Mesendoderm (in vitro differentiated cells): ENCODE data around the gene TSHZ2.

ENCODE experiments used
- DNase-seq: peaks from one replicate; pipeline ENCODE4 v3.0.0; 2013
- H2AK5ac ChIP-seq: 2 replicates; pipeline ENCODE4 v1.6.1; 2013; ENCODE audit warnings: low read length, inconsistent platforms
- H2BK120ac ChIP-seq: 2 replicates; pipeline ENCODE4 v1.6.1; 2013; ENCODE audit warnings: low read depth, mild to moderate bottlenecking, low read length, moderate library complexity, mixed read lengths
- H2BK15ac ChIP-seq: replicated peaks from 2 replicates; pipeline ENCODE4 v1.6.1; 2013; ENCODE audit warnings: low read depth, mild to moderate bottlenecking, moderate library complexity
- H2BK5ac ChIP-seq: 2 replicates; pipeline ENCODE4 v1.6.1; 2013; ENCODE audit warnings: low read length, inconsistent platforms
- H3K18ac ChIP-seq: 2 replicates; pipeline ENCODE4 v1.6.1; 2013; ENCODE audit warnings: mild to moderate bottlenecking, low read length, mixed read lengths
- H3K23ac ChIP-seq: one replicate; pipeline ENCODE4 v1.6.1; 2013; ENCODE audit warnings: low read length
- H3K27ac ChIP-seq: 2 replicates; pipeline ENCODE4 v1.5.1; 2013; ENCODE audit warnings: low read depth, mild to moderate bottlenecking, inconsistent platforms, low read length, moderate library complexity
- H3K27me3 ChIP-seq: 2 replicates; pipeline ENCODE4 v1.6.1; 2013; ENCODE audit warnings: low read length, control low read depth, mild to moderate bottlenecking, inconsistent platforms; ENCODE audit not compliant: insufficient read depth, poor library complexity
- H3K36me3 ChIP-seq: 2 replicates; pipeline ENCODE4 v1.6.1; 2013; ENCODE audit warnings: low read length, inconsistent platforms; ENCODE audit not compliant: control insufficient read depth, insufficient read depth
- H3K4ac ChIP-seq: one replicate; pipeline ENCODE4 v1.6.1; 2013; ENCODE audit warnings: low read depth, mild to moderate bottlenecking, low read length, moderate library complexity
- H3K4me1 ChIP-seq: 2 replicates; pipeline ENCODE4 v1.6.1; 2013; ENCODE audit warnings: low read depth, low read length, inconsistent platforms; ENCODE audit not compliant: control insufficient read depth
- H3K4me2 ChIP-seq: 2 replicates; pipeline ENCODE4 v1.6.1; 2013; ENCODE audit warnings: low read length
- H3K4me3 ChIP-seq: 2 replicates; pipeline ENCODE4 v1.5.1; 2013; ENCODE audit warnings: mild to moderate bottlenecking, low read length
- H3K56ac ChIP-seq: one replicate; pipeline ENCODE4 v1.6.1; 2013; ENCODE audit warnings: low read length
- H3K79me1 ChIP-seq: 2 replicates; pipeline ENCODE4 v1.6.1; 2013; ENCODE audit warnings: low read length, inconsistent platforms
- H3K79me2 ChIP-seq: 2 replicates; pipeline ENCODE4 v1.6.1; 2013; ENCODE audit warnings: mild to moderate bottlenecking, low read length; ENCODE audit not compliant: control insufficient read depth, insufficient read depth
- H3K9ac ChIP-seq: 2 replicates; pipeline ENCODE4 v1.6.1; 2013; ENCODE audit warnings: low read length, inconsistent platforms
- H4K5ac ChIP-seq: one replicate; pipeline ENCODE4 v1.6.1; 2013; ENCODE audit warnings: low read length
- H4K8ac ChIP-seq: one replicate; pipeline ENCODE4 v1.6.1; 2013; ENCODE audit warnings: low read depth, mild to moderate bottlenecking, control low read depth, low read length, moderate library complexity
- WGBS: extraction: QIAGEN DNeasy Blood & Tissue Kit; methylation state at CpG from one replicate; pipeline ENCODE4 v1.1.7; 2013; ENCODE audit warnings: low lambda C conversion rate, missing lambda C conversion rate; ENCODE audit not compliant: insufficient coverage; ENCODE audit errors: extremely low coverage; 5-methylcytosine and 5-hydroxymethylcytosine counted together

Gene TSHZ2

DNA sequence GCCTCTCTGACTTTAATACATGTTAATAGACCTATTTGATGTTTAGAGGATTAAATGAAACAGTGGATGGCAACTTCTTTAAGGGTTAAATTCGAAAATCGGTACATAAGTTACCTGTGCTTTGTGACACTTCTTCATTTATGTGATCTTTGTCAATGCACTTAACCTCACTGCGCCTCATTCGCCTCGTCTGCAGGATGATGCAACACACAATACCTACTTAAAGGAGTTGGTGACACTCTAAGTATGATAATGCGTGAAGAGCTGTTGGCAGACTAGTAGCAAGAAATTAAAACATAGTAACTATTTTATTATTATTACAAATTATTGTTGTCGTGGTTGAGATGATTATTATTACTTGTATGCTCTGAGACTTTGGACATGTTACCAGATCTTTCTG is 92.8 kb downstream of the TSHZ2 start:
- no peak overlapping the region for H4K8ac ChIP-seq
- no peak overlapping the region for H3K4ac ChIP-seq
- H3K27ac ChIP-seq = no peak overlapping the region
- H3K9ac ChIP-seq = no peak overlapping the region
- H2BK120ac ChIP-seq = no peak overlapping the region
- H3K36me3 ChIP-seq = no peaks in the 10 kb centered on the region
- no peak overlapping the region for H3K4me3 ChIP-seq
- no peak overlapping the region for H4K5ac ChIP-seq
- H3K79me1 ChIP-seq = no peaks in the 10 kb centered on the region
- no peak overlapping the region for H3K56ac ChIP-seq
- no peak overlapping the region for H3K18ac ChIP-seq
- H3K4me2 ChIP-seq = no peak overlapping the region
- no peak overlapping the region for H2BK5ac ChIP-seq
- H3K23ac ChIP-seq = no peak overlapping the region
- no peaks in the 10 kb centered on the region for H3K4me1 ChIP-seq
- H2AK5ac ChIP-seq = no peak overlapping the region
- DNase-seq = no peak
- H3K79me2 ChIP-seq = no peaks in the 10 kb centered on the region
- WGBS = no CpG with 5 or more reads among the region's 7 CpGs
- H3K27me3 ChIP-seq = no peaks in the 10 kb centered on the region
- H2BK15ac ChIP-seq = no peak overlapping the region

GRCh38 chr20:53068241-53068640 is 96.1 kb downstream of the TSHZ2 start:
- no peaks in the 10 kb centered on the region for H3K36me3 ChIP-seq
- H3K9ac ChIP-seq = no peak overlapping the region
- H3K18ac ChIP-seq = no peak overlapping the region
- no peak overlapping the region for H3K4me2 ChIP-seq
- no peaks in the 10 kb centered on the region for H3K27me3 ChIP-seq
- no peak overlapping the region for H3K27ac ChIP-seq
- DNase-seq = no peak
- no peak overlapping the region for H3K23ac ChIP-seq
- no peak overlapping the region for H2BK5ac ChIP-seq
- no peaks in the 10 kb centered on the region for H3K79me1 ChIP-seq
- H2BK15ac ChIP-seq = no peak overlapping the region
- no peak overlapping the region for H4K8ac ChIP-seq
- H3K4ac ChIP-seq = no peak overlapping the region
- H2BK120ac ChIP-seq = no peak overlapping the region
- no peak overlapping the region for H2AK5ac ChIP-seq
- H4K5ac ChIP-seq = no peak overlapping the region
- no peak overlapping the region for H3K56ac ChIP-seq
- H3K4me3 ChIP-seq = no peak overlapping the region
- H3K79me2 ChIP-seq = no peaks in the 10 kb centered on the region
- no CpG with 5 or more reads among the region's 3 CpGs for WGBS
- no peaks in the 10 kb centered on the region for H3K4me1 ChIP-seq

DNA sequence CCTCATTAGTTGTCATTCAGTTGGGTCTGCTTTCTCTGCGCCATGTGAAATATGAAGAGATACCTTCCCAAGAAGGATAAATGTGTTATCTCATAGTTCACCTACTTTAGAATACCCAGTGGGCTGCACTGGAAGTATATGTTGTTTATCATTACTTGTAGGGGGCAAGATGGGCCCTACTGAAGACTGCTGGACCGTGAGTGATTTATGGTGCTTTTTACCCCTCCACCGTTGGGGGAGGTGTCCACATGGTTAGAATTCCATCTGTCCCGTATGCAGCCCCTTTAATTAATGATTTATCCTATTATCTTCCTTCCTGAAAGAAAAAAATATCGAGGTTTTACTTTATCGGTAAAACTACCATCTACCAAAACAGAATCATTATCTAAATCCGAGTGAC is 97.0 kb downstream of the TSHZ2 start:
- Histone ChIP-seq H3K27me3 (no peaks in the 10 kb centered on the region), H4K8ac (no peak overlapping the region), H3K4me1 (no peaks in the 10 kb centered on the region), H3K27ac (no peak overlapping the region), H3K4ac (no peak overlapping the region), H2AK5ac (no peak overlapping the region), H3K18ac (no peak overlapping the region), H2BK5ac (no peak overlapping the region), H3K36me3 (no peaks in the 10 kb centered on the region), H3K79me1 (no peaks in the 10 kb centered on the region), H2BK15ac (no peak overlapping the region), H3K23ac (no peak overlapping the region), H3K9ac (no peak overlapping the region), H2BK120ac (no peak overlapping the region), H3K4me3 (no peak overlapping the region), H3K56ac (no peak overlapping the region), H4K5ac (no peak overlapping the region), H3K4me2 (no peak overlapping the region), H3K79me2 (no peaks in the 10 kb centered on the region)
- WGBS = no CpG with 5 or more reads among the region's 7 CpGs
- no peak for DNase-seq

DNA sequence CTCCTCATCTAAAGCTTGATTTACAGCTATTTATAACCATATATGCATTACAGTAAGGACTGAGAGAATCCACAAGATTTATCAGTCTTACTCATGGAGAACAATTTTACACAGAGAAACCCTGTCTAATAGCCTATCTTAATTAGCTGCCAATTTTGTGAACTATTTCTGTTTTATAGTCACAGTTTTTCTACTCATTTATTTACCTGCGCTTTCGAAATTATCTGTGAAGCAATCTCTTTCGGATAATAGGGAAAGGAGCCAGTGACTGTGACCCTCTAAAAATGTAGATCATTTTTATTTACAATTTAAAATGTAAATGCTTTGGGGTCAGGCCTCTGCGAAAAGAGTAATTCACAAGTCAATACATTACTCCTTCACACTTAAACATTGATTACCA is 98.1 kb downstream of the TSHZ2 start:
- no peak overlapping the region for H3K4ac ChIP-seq
- no peak overlapping the region for H3K4me3 ChIP-seq
- H3K79me1 ChIP-seq = no peaks in the 10 kb centered on the region
- no peak overlapping the region for H2AK5ac ChIP-seq
- no peak overlapping the region for H4K8ac ChIP-seq
- no CpG with 5 or more reads among the region's 4 CpGs for WGBS
- no peaks in the 10 kb centered on the region for H3K27me3 ChIP-seq
- H2BK15ac ChIP-seq = no peak overlapping the region
- no peak overlapping the region for H3K27ac ChIP-seq
- no peak overlapping the region for H3K4me2 ChIP-seq
- no peak overlapping the region for H3K56ac ChIP-seq
- H3K18ac ChIP-seq = no peak overlapping the region
- H3K79me2 ChIP-seq = no peaks in the 10 kb centered on the region
- H3K23ac ChIP-seq = no peak overlapping the region
- no peak overlapping the region for H2BK5ac ChIP-seq
- no peaks in the 10 kb centered on the region for H3K4me1 ChIP-seq
- H2BK120ac ChIP-seq = no peak overlapping the region
- no peaks in the 10 kb centered on the region for H3K36me3 ChIP-seq
- no peak overlapping the region for H4K5ac ChIP-seq
- no peak overlapping the region for H3K9ac ChIP-seq
- DNase-seq = no peak

- H3K79me1 ChIP-seq = no peaks in the 10 kb centered on the region
- no peaks in the 10 kb centered on the region for H3K79me2 ChIP-seq
- no peaks in the 10 kb centered on the region for H3K27me3 ChIP-seq
- no peaks in the 10 kb centered on the region for H3K4me1 ChIP-seq
- no peak overlapping the region for H3K18ac ChIP-seq
- H3K56ac ChIP-seq = no peak overlapping the region
- no peak overlapping the region for H2BK120ac ChIP-seq
- no peak overlapping the region for H3K27ac ChIP-seq
- H3K4me3 ChIP-seq = no peak overlapping the region
- H2BK5ac ChIP-seq = no peak overlapping the region
- no peak overlapping the region for H3K4ac ChIP-seq
- H2AK5ac ChIP-seq = no peak overlapping the region
- whole genome bisulfite sequencing = no CpG with 5 or more reads among the region's 8 CpGs
- no peak overlapping the region for H4K5ac ChIP-seq
- H3K23ac ChIP-seq = no peak overlapping the region
- no peaks in the 10 kb centered on the region for H3K36me3 ChIP-seq
- H3K9ac ChIP-seq = no peak overlapping the region
- DNase-seq = no peak
- no peak overlapping the region for H2BK15ac ChIP-seq
- H4K8ac ChIP-seq = no peak overlapping the region
- no peak overlapping the region for H3K4me2 ChIP-seq
Observed at GRCh38 chr20:53070706-53071392, 98.7 kb downstream of the TSHZ2 start.

DNA sequence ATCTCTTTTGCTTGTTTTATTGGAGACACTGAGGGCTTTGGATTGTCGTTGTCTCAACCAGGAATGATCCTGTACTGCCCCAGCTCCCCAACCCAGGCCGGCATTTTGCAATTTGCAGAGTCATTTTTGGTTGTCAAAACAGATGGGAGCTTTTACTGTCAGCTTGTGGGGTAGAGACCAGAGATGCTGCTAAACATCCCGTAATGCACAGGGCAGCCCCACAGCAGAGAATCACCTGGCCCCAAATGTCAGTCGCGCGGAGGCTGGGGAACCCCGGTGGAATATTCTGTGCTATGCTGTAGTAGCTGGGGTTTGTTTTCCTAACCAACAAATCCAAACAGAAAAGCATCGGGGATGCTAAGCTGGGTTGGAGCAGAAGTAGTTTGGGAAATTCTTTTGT is 99.7 kb downstream of the TSHZ2 start:
- H3K18ac ChIP-seq = no peak overlapping the region
- no peak overlapping the region for H3K4me2 ChIP-seq
- no CpG with 5 or more reads among the region's 8 CpGs for WGBS
- no peaks in the 10 kb centered on the region for H3K36me3 ChIP-seq
- H3K27me3 ChIP-seq = no peaks in the 10 kb centered on the region
- no peak overlapping the region for H3K56ac ChIP-seq
- no peak overlapping the region for H3K23ac ChIP-seq
- no peak overlapping the region for H4K8ac ChIP-seq
- no peak overlapping the region for H3K9ac ChIP-seq
- H3K79me1 ChIP-seq = no peaks in the 10 kb centered on the region
- H3K79me2 ChIP-seq = no peaks in the 10 kb centered on the region
- no peak overlapping the region for H2BK120ac ChIP-seq
- H3K4ac ChIP-seq = no peak overlapping the region
- DNase-seq = no peak
- H3K27ac ChIP-seq = no peak overlapping the region
- H2BK15ac ChIP-seq = no peak overlapping the region
- H3K4me1 ChIP-seq = no peaks in the 10 kb centered on the region
- H4K5ac ChIP-seq = no peak overlapping the region
- no peak overlapping the region for H2BK5ac ChIP-seq
- H3K4me3 ChIP-seq = no peak overlapping the region
- no peak overlapping the region for H2AK5ac ChIP-seq
